SHP77 treated with DMSO at 0.1 percent for 48 hours (cell line): ENCODE data around the gene RABIF.

Experiments
- DNase-seq: peaks from one replicate; lab custom pipeline; 2025; lab: John Stamatoyannopoulos, UW

The RABIF gene

DNA sequence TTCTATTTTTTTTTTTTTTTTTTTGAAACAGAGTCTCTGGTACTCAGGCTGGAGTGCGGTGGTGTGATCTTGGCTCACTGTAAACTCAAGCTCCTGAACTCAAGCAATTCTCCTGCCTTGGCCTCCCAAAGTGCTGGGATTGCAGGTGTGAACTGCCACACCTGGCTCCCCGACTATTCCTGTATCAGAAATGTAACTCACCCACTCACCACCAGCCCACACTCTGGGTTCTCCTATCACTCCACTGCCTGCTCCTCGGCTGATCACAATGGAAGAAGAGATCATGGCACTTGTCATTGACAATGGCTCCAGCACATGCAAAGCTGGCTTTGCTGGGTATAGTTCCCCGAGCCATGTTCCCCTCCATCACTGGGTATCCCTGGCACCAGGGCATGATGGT lies 15.9 kb downstream of the RABIF start:
- DNase-seq, result no peak

DNA sequence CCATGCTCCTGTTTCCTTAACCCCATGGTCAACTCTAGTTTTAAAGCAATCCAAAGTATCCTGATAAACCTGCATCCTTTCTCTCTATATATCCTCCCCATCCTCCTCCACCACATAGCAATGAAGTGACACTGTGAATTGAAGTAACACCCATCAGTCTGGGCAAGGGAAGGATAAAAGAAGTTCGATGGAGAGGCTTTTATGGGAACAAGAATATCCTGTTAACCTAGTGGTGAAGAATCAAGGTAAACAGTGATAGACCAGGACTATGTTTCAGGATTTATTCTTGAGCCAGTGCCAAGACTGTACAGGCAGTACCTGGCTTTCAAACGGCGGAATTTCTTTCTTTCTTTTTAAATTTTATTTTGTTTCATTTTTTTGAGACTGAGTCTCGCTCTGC lies 17.6 kb downstream of the RABIF start:
- no peak for DNase-seq

DNA sequence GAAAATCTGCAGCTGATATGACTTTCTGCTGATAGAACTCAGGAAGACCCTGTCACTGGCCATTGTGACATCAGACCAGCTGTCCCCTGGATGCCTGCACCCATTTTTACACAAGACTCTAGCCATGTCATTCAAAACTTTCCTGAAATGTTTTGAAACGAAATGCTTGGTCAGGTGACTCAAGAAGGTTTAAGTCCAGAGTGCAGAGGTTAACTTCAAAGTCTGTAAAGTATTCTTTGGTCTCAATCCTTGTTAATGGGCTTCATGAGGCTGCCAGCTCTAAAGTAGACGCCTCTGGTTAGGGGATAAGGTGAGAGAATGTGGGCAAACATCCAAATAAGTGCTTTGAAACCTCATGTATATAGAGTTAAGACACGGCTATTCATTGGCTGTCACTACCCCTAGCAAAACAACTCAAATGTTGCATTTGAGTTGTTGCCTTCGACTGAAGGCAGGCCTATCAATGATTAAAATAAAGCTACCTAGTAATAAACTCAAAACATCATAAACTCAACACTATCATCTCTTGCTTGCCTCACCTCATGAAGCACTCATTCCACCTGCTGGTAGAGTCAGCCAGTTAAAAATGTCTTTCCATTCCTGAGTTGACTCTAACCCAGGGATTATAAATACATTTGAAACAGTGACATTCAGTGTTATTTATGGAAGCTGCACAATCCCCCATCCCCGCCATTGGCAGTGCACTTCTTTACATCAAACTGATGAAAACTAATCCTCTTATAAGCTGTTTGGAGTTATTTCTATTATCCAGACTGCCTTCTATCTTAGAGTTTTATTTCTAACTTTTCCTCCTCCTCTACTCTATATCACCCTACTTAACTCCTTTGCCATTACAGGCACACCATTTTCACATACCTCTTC lies 26.0 kb downstream of the RABIF start:
- no peak for DNase-seq

DNA sequence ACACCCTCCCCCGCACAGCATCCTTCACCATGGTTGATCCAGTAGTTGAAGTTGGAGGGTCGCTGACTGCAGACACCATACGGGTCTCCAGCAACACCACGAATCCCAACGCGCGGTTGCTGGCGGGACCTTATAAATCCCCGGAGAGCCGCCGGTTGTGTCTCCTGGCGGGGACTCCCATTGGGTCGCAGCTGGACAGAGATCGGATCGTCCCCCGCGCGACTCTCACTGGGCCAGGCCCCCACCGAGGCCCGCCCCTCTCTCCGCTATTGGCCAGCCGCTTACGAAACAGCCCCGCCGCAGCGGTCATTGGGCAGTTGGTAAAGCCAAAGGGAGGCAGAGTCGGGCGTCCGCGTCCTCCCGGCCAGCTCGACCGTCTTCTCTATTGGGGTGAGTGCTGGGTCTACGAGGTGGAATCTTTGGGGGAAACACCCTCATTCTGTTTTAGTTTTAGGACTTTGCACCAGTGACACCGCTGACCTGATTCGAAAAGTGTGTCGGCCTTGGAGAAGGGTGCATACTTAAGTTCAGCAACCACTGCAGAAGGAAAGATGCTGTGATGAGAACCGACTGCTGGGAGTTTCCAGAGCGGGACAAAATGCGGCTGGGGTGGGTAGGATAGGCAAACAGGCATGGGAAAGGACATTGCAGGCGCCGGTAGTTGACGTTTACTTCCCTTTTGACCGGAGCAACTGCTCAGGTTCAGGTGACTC lies 27.4 kb downstream of the RABIF start:
- DNase-seq, result peak; percentile 88

DNA sequence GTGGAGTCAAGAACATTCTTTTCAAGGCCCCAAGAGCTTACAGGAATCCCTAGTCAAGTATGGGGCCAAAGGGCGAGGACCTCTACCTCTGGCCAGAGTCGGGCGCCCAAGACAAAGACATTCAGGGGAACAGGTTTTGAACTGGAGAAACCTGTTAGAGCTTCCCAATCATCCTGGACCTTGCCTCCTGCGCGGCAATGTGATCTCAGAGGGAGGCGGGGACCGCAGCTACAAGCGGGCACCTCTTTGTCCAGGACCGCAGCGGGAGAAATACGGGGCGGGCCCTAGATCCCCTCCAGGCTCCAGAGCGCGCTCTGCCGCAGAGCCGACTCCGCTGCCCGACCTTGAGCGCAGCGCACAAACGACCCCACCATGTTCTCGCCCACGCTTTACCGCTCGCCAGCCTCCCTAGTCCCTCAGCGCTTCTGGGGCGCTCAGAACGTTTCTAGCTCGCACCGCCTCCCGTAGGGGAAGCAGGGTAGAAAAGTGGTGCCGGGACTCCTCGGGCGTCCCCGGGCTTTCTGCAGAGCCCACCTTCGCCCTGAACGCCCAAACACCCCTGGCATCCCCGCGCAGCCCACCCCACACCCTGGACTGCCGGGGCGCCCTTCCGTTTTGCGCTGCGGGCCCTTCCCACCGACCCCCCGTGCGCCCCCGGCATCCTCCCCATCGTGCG lies 28.1 kb downstream of the RABIF start:
- no peak for DNase-seq

DNA sequence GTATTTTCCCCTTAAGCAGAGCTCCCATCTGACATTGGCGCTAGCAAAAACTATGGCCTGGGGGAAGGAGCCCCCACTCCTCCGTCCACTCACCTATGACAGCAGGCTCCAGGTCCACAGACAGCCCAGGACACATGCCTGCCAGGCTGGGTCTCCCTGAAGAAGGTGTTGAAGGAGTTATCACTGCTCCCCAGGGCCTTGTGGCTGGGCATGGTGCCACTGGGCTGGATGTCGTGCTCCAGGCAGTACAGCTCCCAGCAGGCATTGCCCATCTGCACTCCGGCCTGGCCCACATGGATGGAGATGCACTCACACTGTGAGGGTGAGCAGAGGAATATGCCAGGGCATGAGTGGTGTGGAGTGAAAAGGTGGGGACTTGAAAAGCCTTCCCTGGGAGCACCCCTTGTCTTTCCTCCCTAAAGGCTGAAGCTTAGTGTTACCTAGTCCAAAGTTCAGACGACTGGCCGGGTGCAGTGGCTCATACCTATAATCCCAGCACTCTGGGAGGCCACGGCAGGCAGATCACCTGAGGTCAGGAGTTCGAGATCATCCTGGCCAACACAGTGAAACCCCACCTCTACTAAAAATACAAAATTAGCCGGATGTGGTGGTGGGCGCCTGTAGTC lies 30.0 kb downstream of the RABIF start:
- no peak for DNase-seq

DNA sequence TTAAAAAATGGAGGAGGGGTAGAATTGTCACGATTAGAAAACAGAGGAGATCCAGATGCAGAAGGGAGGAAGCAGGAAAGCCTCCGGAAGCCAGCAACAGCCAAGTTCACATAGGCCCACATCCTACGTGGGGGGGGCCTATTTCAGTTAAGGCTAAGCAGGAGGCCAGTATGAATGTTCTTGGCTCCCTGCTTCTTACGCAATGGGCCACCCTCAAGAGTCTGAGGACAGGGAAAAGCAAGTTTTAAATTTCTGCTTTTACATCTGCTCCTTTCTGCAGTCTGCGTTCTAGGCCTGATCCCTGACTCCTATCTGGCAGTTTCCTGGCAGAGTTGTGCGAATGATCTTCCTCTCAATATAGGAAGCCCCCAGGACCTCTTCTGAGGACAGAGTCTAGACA lies 30.6 kb downstream of the RABIF start:
- DNase-seq, result no peak

DNA sequence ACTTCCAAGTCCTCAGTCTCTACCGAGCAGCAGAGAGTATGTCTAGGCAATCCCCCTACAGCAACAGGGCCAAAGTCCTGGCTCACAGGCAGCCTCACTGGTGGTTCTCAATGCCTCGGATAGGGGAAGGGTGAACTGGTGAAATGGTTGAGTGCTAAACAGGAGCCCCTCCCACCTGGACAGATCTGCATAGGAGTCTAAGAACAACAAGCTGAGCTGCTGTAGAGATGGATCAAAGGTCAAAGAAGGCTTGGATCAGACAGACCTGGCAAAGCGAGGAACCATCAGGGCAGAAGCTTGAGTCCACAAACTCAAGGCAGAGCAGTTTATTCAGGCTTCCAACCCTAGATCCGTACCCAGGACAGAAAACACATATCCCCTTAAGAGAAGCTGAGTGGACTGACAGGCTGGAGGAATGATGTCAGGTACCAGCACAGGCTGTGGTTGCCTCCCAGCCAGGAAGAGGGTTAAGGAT lies 31.8 kb downstream of the RABIF start:
- no peak for DNase-seq

DNA sequence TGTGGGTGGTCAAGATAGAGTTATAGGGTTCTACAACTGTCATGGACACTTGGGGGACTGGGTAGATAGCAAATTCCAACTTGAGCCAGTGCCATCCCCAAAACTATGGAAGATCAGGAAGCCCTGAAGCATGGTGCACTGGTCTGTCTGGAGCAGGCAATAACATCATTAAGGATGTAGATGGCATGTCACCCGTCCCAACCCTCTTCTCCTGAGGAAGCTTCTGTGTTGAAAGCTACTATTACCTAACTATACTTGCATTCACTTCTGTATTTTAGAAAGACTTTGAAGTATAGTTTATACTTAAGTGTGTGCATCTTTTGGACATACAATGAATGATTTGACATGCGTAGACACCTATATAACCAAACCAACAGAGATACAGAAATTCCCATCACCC lies 32.9 kb downstream of the RABIF start:
- no peak for DNase-seq

DNA sequence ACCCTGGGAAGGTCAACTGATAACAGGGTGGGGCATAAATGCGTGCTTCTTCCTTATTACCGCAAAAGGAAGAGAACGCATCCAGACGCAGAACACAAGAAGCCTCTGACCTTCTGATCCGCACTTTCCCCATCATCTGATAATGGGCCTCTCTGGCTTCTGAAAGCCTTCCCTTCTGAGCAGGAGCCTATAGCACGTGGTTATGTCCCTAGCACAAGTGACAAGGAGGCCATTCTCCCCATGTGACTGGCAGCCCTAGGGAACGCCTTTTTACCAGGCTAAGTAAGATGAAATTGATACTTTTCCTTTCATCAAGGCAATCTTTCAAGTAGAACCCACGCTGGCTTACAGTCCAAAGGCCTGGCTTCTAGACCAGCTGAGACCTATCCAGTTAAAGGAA lies 34.2 kb downstream of the RABIF start:
- no peak for DNase-seq

DNA sequence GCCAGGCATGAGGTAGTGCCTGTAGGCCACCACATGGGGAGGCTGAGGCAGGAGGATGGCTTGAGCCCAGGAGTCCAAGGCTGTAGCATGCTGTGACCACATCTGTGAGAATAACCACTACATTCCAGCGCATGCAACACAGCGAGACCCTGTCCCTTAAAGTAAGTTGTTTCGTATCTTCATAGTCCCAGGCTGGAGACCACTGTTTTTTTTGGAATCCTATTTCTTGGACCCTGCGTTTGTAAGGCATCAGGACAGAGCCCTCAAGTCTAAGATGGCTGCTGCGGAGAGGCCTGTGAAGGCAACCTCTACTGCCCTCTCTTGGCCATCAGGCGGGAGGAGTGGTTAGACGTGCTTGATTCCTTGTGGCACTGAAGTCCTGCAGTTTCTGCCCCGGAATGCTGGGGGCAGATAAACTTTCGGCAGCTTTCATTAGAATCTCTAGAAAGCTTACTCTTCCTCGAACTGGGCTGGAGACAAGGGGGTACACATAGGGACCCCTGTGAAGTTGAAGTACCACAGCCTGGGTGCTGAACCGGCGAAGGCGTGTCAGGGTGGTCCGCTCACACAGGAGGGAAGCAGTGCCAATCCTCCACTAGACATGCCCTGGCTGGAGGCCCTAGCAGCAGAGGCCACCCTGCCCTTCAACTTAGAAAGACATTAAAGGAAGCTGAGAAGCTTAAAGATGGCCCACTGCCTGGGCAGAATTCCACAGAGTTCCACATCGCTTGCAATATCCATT lies 36.6 kb downstream of the RABIF start:
- no peak for DNase-seq

DNA sequence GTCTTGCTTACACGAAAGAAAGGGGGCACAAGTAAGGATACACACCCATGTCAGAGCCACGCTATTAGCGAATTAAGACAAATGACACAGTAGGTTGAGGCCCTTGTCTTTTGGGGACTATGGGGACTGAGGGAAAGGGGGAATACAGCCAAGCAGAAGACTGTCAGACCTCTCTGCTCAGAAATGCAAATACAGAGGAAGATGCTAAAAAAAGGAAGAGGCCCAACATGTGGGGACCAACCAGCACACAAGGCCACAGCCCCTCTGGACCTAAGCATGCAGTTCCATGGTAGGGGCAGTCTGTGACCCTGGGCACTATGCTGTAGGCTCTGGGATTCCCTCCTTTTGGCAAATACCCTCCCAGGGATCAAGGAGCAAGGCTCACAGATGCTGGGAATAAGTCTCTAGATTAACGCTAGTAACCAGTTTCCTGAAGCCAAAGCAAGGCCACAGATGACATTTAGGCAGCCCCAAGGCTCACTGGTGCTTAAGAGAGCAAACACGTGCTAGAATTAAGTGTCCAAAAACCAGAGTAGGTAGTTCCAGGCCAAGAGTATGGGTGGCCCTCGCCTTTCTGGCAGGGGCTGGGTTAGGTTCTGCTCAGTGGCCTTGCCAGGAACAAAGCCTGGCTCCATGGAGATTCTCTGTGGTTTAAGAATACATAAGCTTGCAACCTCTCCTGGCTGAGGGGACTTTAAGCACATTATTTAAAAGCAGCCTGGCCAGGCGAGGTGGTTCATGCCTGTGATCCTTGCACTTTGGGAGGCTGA lies 38.2 kb downstream of the RABIF start:
- DNase-seq, result no peak

DNA sequence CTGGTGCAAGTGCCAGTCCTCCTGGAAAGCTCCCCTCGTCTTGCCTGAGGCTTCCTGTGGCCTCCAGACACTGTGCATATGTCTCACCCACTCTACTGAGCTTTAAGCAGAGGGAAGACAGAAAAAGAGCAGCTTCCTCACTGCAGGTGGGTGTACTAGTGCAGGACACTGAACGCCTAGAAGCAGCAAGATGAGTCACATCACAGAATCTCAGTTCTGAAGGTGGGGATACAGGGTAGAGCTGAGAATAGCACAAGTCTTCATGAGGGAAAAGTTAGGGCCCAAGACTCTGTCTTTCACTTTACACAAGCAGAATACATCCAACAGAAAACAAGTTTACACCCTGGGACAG lies 40.8 kb downstream of the RABIF start:
- no peak for DNase-seq

DNA sequence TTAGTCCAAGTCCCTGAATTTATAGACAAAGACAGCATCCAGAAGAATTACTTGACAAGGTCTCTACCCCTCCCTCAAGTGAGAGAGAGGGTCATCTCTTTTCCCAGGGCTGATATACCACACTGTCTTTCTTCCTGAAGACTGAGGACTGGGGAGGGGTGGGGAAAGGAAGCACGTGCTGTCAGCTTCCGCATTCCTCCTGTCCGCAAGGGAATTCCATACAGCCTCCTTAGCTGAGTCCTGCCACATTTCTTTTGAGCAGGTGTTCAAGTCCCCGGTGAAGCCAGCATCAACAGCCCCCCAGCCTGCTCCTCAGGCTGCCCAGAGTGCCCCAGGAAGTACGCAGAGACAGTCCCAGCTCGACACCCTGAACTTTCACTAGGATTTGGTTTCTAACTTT lies 44.0 kb downstream of the RABIF start:
- no peak for DNase-seq

DNA sequence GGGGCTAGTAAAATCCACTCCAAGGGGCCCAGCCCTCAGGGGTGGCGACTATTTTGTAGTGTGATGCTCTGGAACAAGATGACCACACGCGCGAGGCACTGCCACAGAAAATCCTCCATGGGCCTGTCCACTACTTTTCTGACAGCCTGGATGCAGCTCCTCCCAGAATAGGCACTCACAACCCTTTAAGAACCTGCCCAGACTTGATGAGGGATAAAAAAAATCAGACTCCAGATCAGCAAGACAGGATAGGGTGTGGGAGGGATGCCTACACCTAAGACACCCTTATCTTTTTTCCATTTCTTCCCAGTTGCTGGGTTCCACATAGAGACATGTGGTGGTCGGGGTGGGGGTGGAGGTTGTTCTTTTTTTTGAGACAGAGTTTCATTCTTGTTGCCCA lies 44.7 kb downstream of the RABIF start:
- DNase-seq, result no peak

DNA sequence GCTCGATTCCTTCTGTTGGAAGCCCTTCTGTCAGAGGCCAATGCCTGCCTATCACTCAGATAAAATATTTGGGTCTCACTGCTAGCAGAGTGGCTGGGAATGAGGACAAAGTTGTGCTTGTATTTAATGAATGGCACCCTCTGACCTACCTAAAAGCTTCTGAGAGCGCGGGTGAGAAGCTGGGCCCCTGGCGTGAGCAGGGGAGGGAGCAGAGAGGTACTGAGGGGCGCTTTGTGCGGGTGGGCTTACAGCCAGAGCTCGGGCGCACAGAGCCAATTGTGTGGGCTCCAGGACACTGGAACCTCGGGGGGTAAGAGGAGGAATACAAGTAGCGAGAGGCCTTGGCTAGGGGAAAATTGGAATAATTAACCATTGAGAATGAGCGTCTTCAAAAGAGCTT lies 45.9 kb downstream of the RABIF start:
- DNase-seq, result no peak

DNA sequence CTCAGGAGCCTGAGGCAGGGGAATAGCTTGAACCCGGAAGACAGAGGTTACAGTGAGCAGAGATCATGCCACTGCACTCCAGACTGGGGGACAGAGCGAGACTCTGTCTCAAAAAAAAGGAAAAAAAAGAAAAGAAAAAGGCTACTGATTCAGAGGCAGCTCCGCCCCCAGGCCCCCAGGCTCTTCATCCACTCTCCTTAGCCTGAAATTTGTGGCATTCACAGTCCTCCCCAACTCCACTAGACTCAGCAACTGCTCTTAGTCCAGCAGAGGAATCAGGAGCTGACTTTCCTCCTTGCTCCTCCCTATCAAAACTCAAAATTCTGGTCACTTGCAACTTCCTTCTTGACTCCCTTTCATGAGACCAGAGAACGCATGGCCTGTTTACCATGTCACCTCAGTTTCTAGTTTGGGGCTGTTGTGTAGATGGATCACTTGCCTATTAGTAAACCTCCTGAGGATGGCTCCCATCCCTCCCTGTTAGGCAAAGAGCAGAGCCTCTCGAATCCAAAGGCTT lies 51.1 kb downstream of the RABIF start:
- DNase-seq, result no peak

DNA sequence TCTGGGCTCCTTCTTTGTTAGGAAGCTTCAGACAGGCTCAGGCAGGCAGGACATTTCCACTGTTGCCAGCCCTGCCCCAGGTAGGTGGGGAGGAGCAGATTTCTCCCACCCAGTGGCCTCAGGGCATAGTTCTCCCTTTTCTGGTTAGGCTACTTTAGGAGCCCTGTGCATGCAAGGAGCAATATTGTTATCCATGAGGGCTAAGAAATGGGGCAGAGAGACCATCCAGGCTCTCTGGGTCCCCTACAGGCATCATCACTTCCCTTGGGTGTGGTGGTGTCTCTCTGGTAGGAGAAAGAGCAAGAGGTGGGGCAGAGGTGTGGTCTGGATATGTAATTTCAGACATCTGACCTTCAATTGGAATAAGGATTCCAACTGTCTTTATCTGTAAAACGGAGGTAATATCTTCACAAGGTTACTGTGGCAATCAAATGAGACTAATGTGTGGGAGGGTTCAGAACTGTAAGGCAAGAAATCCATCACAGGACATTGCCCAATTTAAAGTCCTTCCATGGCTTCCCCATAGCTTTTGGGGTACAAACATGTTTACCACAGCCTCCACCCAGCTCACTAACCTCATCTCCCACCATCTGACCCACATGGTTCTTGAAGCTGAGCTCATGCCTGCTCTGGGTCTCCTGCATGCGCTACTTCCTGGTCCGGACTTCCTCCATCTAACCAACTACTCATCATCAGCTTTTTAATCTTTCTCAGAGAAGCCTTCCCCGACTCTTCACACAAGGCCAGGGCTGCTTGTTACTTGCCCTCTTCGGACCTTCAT lies 52.1 kb downstream of the RABIF start:
- DNase-seq, result no peak

DNA sequence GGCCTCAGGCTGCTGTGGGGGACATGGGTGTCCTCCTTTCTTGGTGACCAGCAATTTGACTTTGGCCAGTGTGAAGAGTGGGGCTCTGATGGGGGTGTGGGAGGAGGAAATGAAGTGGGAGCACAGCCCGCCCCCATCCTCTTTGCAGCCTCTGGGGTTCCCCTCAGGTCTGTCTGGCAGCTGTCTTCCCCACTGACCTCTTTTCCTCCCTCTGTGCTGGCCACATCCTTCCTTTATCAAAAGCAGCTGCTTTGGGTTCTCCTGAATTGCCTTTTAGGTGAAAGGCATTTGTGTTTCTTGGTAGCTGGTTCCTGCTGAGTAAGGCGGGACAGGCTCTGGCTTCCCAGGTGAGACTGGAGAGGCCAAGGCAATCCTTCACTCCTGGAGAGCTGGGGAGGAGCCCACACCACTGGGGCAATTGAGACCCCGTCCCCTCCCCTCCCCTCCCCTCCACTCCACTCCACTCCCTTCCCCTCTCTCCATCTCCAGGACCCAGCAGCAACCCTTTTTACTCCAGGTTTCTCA lies 53.3 kb downstream of the RABIF start:
- DNase-seq, result no peak
